ENCODE measurements around the gene DCLK1. TPM values are rescaled to one million over a fixed set of nuclear protein-coding genes. Genes with fewer than 3 reads are reported as not detected.

Gene DCLK1
- total RNA-seq, 1 experiment from 2014 or later: 6.7 TPM

DNA sequence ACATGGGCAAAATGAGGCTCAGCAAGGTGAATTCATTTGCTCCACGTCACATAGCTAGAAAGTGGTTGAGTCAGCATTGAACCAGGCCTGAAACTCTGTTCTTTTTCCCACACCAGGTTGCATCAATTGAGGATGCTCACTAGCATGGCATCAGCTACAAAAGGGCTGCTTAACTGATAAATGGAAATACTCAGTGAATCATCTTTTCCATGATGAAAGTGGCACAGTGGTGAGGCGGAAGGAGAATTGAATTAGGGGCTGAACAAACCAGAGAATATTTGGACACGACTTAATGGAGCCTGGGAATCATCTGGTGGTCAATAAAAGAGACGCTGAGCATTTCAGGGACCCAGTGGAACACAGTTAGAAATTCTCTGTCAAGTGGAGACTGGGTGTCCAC, 334.6 kb downstream of the DCLK1 start:
- DNase-seq (ENCODE audit: extremely low read depth, low read depth): no peak

DNA sequence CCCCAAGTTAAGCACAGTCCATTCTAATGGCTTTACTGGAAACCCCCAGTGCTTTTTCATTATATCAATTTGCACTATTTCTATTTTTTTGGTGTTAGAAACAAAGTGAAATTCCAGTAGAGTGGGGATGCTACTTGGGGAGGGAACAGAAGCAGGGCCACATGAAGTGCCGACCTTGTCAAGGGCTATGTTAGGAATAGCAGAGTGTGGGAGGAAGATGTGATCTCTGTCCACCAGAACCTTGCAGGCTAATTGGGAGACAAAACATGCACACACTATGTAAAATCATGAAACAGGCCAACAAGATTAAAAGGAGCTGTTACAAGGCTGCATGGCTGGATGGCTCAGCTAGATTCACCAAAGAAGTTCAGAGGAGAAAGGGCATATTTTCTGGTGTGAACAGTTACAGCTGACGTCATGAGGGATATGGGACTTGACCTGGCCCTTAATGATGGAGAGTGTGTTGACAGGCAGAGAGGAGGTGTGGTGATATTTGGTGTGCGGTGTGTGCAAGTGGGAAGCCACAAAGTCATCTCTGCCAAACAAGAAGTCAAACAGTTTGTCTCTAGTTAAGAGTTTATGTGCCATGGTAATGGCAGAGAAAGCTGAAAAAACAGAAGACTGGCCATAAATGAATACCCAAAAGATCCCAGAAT, 336.3 kb downstream of the DCLK1 start:
- DNase-seq (ENCODE audit: extremely low read depth, low read depth): no peak

DNA sequence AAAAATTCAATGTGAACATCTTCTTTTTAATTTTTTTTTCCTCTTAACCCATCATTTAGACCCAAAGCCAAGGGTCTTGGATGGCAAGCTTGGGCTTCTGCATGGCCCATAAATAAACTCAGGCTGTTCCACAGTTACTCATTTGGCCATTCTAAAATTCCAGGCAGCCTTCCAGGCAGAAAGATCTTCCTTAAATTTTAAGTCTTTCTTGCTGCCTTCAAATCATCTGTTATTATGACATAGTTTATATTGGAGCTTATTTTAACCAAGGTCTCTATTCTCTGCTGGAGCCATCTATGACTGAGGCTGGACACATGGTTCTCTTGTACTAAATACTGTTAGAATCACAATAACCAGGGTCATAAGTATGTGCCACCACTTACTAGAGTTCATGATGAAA, 337.4 kb downstream of the DCLK1 start:
- DNase-seq (ENCODE audit: extremely low read depth, low read depth): no peak

DNA sequence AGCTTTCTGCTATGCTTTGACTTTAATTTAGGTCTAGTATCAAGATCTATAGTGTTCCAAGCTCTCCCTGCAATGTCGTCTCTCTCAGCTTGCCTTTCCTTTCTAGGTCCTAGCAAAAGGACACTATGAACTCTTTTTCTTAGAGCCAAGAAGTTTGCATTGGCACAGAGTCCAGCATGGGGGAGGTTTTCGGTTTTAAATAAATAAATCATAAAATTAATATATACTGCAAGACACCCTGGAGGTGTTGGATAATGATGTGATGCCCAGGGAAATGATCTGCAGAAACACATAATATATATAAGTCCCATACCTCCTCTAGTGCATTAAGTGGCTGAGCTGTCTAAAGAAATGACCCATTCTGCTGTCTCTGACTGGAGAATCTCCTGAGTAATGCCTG, 338.3 kb downstream of the DCLK1 start:
- DNase-seq (ENCODE audit: extremely low read depth, low read depth): no peak

DNA sequence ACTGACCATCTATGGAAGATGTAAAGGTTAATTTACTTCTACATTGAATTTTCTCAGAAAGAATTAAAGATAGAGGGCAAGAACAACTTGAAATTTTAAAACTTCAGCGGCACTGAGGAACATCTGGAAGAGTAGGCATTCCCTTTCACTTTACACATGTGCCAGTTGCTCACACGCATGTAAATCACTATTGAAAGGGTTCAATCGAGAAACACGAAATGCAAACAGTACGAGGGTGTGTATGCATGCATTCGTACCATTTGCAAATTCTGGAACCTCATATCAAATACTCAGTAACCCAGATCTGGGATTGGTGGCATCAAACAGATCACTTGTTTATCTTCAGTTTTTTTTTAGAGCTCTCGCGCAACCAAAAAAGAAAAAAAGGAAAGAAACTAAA, 339.2 kb downstream of the DCLK1 start:
- no peak for DNase-seq (ENCODE audit: extremely low read depth, low read depth)

DNA sequence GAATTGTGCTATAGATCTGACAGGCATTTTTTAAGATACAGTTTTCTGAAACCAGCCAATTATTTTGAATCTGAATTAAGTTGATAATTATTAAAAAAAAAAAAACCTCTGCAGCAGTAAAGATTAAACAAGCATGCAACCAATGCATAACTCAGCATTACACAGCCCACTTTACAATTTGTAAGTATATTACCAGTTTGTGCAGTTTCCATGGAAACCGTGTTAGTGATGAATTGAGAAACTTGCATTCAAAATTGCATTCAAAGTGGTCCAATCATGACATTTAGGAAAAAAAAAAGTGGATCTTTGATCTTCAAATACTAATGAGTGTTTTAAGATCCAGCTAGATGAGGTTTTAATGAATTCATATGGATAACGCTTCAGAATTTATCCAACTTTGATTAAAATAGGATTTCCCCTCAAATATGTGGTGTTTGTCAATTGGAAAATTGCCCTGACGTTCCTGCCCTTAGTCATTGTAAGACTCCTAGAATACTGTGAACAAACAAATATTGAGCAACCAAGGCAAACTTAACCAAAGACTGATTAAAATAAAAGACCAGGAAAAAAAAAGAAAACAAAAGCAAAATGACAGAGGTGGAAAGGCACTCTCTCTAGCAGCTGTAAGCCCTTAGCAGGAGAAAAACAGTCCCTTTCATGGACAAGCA, 339.9 kb downstream of the DCLK1 start:
- no peak for DNase-seq (ENCODE audit: extremely low read depth, low read depth)

DNA sequence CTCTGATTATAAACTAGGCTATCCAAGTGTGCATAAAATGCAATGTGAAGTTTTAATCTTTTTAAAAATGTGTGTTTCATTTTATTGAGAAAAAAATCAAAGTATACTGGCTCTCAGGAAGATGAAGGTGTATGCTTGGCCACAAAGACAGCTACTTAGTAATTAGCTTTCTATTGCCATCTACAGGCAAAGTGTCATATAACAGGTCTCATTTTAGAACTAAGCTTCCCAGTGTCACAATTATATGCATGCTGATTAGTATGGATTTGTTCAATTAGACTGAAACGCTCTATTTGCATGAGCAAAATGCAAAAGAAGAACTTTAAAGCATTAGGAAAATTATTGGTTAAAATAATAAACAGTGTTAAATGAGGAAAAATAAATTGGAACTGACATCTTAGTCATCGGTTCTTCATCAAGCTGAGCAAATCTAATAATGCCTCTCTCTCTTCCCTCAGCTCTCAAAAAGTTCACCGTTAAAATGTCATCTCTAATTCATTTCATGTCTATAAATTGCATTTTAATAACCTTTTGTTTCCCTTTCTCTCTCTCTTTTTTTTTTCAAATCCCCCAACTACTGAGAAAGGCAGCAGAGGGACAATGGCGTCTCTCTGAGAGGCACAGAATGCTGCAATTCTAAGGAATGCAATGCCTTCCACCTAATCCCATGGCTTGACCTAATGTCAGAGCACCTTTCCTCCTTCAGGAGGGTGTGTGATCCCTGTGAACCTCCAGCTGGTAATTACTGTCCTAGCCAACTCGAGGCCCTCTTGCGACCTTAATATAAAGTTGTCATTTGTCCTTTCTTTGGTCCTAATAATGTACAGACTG, 341.6 kb downstream of the DCLK1 start:
- peak; percentile 24 for DNase-seq (ENCODE audit: extremely low read depth, low read depth)

DNA sequence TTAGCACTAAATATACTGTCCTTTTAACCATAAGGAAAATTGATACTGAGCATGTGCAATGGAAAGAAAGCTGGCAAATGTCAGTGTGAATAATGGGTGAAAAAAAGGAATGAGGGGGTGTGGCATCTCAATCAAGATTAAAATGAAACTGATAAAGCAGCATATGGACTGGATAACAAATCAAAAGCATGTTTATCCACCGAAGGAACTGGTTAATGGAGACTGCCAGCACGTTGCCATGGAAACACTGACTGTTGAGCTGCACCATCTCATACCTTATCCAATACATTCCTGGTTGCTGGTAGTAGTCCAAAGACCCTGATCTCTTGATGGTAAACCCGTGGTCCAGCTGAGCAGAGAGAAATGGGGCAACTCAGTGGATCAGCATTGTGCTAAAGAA, 343.2 kb downstream of the DCLK1 start:
- no peak for DNase-seq (ENCODE audit: extremely low read depth, low read depth)

DNA sequence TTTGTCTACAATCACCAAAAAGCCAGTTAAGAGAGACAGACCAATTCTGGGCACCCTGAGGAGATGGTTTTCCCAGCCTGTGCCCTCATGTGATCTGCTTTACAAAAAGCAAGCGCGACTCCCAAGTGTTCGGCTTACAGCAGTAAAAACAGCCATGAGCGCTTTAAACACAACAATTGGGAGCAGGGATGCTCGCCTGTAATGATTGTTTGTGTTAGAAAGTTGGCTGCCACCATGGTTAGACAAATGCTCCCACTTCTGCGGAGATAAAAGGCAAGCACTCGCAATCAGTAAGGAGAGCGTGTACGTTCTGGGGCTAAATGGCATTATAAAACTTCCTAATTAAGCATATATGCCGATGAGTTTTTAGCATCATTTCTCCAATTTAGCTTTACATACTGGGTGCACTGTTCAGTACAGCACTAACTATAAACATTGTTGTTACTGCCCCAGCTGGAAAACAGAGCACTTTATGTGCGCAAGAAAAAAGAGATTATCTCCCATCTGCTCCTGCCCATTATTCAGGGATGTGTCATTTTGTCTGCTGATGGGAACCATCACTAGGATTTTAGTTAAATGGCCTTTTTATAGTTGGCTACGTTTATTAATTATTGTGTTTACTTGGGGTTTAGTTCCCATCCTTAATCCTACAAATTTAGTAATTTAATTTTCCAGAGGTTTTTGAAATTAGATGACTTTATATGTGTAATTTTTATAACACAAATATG, 345.4 kb downstream of the DCLK1 start:
- DNase-seq (ENCODE audit: extremely low read depth, low read depth): no peak

DNA sequence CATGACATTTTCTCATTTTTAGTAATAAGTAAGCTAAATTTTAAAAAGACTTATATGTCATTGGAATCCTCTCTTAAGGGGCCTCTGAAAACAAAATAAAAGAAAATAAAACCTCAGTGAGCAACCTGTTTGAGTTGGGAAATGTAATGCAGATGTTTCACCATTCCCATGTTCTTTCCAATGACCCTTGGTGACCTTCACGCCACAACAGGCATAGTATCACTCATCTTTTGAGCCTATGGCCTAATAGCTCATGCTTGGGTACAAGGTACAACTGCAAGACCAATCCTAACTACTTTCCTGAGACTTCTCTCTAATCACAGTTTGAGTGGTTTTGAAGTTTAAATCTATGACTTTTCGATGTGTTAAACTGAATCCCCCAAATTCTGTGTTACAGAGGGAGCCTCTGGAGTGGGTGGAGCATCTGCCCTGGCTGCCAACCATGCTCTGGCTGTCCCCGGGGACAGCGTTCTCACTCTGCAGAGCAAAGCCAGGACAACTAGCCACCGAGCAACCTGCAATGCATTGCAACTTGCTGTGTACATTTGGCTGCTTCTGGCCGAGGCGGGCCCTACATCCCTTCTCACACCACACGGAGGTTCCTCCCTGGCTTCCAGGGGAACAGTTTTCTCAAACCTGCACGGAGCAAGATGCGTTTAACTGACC, 346.8 kb downstream of the DCLK1 start:
- DNase-seq (ENCODE audit: extremely low read depth, low read depth): no peak

DNA sequence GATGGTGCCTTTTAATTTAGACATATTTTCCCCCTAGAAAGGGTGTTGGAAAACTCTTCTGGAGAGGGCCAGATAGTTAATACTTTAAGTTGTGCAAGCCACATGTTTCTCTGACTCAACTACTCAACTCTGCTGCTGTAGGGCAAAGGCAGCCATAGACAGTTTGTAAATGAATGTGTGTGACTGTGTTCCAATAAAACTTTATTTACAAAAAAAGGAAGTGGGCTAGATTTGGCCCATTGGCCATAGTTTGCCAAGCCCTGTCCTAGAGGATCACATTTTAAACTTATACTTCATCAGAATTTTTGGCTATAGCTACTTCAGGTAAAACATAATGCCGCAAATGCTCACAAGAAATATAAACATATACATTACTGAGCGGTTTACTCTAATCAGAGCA, 348.4 kb downstream of the DCLK1 start:
- no peak for DNase-seq (ENCODE audit: extremely low read depth, low read depth)

DNA sequence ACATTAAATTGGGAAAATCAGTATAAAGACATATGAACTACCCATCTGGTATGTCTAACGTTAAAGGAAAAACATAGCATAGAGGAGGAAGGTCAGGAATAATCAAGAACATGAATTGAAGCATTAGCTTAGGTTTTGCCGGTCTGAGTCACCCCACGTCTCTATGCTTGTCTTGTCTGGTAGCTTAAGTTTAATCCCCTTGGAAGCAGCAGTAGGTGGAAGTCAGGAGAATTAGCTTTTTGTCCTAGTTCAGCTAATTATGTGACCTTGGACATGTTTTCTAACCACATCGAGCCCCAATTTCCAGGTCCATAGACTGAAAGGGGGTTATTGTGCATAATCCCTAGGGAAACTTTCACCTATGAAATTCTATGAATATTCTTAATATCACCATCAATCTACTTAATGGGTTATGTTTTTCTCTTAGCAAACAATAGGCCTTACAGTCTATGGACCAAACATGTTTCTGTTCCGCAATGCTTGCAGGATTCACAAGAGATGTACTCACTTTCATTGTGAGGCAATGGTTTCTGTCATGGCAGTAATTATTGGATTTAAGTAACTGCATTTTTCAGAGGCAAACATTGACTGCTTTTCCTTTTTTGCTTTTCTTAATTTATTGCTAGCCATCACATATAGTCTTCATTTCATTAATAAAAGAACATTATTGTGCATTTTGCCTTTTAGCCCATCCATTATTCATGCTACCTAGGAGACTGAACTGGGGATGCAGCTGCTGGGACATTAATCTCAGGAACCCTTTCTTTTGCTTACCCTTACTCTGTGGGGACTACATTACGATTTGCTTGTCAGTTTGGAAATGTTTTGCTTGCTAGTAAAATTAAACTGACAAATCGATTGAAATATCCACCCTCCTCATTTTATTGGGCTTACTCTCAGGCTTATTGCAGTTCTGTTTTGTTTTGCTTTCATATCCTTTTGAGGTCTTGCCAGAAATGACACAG, 349.9 kb downstream of the DCLK1 start:
- no peak for DNase-seq (ENCODE audit: extremely low read depth, low read depth)

DNA sequence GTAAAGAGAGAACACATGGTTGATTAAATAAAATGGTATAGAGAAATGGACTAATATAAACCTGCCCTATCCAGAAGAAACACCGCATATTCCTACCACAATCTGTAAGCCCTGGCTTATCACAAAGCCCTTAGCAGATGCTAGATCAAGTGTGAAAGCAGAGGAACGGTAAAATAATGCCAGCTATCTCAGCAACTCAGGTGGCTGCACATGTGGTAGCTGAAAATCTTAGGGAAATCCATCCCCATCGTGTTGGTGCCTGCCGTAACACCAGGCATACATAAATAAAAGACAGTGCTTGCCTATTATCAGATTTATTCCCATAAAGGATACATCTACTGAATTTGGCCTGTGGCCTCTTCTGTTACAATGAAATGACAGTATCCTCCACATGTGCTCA, 350.6 kb downstream of the DCLK1 start:
- DNase-seq (ENCODE audit: extremely low read depth, low read depth): no peak

DNA sequence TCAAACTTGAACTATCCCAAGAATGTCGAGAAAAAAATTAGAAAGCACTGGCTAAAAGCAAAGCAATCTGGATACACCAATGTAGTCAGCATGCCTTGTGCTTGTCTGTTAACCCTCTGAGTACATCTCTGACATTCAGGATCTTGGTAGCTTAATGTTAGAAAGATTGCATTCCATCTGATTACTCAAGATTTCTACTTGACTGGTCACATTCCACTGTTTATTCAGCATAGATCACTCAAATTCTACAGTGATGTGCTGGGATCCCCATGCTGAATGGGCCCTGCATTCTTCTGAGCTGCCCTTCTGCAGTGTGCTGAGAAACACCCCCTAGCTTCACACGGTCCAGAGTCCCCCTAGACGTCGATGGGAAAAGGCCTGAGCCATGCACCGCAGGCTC, 359.3 kb downstream of the DCLK1 start:
- DNase-seq (ENCODE audit: extremely low read depth, low read depth): peak; percentile 69

DNA sequence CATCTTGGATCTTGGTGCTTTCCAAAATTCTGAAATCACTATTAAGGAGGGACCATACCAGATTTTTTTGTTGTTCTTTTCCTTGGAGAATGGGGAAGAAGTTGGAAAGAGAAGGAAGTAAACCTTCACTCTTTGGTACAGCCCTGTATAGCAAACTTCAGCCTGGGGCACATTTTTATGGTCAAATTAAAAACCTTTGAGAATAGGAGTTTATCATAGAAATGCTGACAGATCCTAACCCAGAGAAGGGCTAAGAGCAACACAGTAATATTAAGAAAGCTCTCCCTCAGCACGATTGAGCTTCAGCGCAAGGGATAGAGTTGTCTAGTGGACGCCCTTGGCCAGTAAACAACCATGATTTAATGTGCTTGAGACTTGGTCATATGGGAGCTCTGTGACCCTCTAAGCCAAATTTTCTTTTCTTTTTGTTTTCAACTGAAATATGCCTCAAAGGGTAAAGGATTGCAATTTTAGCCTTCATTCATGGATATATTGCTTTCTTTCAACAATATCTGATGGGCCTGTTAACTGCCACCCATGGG, 360.4 kb downstream of the DCLK1 start:
- no peak for DNase-seq (ENCODE audit: extremely low read depth, low read depth)

DNA sequence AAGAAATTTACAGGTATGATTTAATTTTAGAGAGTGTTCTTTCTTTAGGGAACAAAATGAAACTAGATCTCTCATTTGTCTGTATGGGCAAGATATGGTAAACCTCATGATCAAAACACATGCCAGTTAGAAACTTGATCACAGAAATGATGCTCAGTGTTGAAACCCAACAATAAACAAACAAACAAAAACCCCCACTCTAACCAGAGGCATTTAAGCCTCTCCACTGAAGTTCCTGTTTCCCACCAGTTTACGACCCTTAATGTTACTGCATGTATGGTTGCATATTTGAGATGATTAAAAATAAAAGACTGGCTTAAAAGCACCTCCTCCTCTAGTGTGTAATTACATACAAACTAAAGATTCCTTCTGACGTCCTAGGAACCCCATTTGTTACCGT, 361.4 kb downstream of the DCLK1 start:
- DNase-seq (ENCODE audit: extremely low read depth, low read depth): peak; percentile 23

DNA sequence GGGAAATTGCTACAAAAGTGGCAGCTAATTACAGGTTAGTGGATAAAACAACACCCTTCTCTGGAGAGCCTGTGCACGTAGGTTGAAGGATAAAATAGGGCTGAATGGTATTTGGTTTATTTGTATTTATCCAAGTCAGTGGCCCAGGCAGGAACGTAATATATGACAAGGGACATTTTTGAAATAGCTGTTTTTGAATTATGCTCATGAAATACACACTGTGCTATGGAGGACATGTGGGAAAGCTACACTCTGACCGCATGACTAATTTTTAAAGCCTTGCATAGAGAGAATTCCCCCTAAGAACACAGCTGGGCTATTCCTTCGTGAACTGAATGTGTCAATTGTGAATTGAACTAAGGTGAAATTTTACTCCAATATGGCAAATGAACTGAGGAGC, 362.6 kb downstream of the DCLK1 start:
- DNase-seq (ENCODE audit: extremely low read depth, low read depth): no peak

DNA sequence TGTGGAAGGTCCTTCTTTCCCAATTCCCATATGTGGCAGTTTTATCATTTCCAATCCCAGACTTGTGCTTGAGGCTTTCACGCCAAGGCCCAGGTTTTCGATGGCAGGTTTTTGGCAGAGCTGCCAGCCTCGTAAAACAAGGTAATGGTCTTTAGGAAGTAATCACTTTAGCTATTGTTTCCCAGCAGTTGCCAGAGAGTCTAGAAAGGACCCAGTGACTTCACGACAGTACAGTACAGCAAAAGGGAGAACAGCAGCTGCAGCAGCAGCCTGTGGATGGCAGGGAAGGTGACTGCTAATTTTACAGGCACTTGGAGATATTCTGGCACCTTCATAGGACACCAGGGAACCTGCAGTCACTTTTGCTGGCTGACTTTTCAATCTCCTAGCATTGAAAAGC, 363.1 kb downstream of the DCLK1 start:
- DNase-seq (ENCODE audit: extremely low read depth, low read depth): no peak
